ENCODE measurements around the gene NANOS2.
A peak's percentile ranks its signal among the peaks of the same experiment; 100 is the strongest.

NANOS2 gene

GRCh38 chr19:45913874-45914830 lies at the start of gene NANOS2:
Gene NANOS2, minus strand, starts transcription at chr19:45914778. Its CDS starts 85 bp downstream, at chr19:45914693.
- DNase-seq: no peak

- DNase-seq: no peak
These were observed 47.4 kb upstream of the NANOS2 start for GRCh38 chr19:45962021-45962420.

DNA sequence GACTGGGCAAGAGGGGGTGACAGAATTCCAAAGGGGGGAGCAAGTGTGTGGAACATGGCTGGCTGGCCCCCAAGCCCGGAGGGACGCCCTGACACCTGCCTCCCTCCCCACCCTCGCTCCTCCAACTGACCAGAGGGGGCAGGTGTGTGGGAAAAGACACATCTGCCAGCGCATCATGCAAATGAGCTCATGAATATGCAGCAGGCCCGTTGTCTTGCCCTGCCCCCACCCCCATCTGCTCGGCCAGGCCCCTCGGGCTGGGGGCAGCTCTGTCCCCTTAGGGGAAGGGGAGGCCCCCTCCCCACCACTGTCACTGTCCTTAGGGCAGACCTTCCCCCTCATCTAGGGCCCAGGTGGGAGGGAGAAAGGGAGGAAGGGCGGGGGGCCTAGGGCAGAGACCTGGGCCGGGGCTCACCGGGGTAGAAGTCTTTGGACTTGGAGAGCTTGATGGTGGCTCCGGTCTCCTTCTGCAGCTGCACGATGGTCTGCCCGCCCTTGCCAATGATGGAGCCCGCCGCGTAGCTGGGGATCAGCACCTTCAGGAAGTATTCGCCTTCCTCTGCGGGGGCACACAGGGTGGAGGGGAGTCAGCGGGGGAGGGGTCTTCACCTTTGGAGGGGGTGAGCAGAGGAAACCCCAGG lies 46.1 kb upstream of the NANOS2 start:
- DNase-seq: no peak

- DNase-seq: no peak
These were observed 45.0 kb upstream of the NANOS2 start for GRCh38 chr19:45959517-45960025.

DNA sequence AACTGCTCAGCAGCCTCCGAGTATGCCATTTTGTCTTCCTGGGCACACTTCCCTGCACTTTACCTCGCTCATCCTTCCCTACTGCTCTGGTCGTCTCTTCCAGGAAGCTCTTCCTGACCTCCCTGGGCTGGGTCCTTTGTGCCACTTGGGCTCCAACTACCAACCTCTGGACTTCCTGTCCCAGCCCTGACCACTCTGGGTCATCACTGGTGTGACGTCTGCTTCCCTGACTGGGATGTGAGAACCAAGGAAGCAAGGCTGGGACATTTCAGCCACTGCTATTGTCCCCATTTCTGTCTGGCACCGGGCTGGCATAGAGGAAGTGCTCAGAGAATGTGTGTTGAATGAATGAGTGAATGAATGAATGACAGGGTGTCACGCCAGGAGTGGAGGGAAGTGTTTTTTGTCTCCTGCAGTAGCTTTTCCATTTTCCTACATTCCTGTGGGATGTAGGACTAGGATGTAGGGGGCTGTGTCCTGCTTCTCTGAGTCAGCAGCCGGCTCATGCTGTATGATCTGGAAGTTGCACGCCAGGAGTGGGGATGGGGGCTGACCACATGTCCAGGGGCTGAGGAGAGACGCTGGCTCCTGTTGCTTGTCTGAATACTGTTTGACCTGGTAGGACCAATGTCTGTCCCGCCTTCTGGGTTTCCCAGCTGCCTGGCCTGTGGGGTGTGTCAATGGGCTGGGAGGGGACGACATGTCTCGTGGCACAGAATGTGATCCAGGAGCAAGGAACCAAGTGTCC lies 44.4 kb upstream of the NANOS2 start:
- DNase-seq: no peak

GRCh38 chr19:45958320-45958719 lies 43.7 kb upstream of the NANOS2 start:
- DNase-seq: no peak

- no peak for DNase-seq
These were observed 41.5 kb upstream of the NANOS2 start for GRCh38 chr19:45955905-45956608.

DNA sequence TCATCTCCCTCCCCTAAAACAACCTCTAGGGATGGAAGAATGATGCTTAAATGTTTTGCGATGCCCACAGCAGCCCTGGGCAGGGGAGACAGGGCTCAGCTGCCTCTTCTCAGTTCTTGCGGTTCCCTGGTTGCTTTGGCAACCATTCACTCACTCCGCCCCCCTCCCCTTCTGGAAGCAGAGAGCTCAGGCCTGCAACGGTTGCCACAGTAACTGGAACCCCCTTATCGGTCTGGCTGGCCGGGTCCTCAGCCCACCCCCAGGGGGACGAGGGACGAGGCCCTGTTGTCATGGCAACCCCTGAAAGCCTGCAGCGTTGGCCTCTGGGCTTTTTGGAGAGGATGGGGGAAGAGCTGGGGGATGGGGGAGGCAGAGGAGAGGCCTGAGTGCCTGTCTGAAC lies 39.6 kb upstream of the NANOS2 start:
- no peak for DNase-seq

DNA sequence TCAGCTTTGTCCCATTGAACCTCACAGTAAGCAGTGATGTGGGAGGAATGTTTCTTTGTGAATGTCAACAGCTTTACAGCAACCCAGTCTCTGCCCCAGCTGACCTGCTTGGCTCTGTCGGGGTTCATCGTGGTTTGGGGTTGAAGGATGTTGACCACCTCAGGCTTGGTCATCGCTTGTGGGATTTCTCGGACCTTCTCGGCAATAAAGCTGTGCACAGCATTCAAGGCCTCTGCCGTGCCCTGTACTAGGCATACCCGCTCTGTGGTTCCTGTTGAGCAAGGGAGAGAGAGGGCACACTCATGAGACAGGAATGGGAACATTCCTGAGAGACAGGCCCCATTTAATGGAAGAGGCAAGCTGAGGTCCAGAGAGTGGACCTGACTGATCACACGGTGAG lies 39.1 kb upstream of the NANOS2 start:
- no peak for DNase-seq

DNA sequence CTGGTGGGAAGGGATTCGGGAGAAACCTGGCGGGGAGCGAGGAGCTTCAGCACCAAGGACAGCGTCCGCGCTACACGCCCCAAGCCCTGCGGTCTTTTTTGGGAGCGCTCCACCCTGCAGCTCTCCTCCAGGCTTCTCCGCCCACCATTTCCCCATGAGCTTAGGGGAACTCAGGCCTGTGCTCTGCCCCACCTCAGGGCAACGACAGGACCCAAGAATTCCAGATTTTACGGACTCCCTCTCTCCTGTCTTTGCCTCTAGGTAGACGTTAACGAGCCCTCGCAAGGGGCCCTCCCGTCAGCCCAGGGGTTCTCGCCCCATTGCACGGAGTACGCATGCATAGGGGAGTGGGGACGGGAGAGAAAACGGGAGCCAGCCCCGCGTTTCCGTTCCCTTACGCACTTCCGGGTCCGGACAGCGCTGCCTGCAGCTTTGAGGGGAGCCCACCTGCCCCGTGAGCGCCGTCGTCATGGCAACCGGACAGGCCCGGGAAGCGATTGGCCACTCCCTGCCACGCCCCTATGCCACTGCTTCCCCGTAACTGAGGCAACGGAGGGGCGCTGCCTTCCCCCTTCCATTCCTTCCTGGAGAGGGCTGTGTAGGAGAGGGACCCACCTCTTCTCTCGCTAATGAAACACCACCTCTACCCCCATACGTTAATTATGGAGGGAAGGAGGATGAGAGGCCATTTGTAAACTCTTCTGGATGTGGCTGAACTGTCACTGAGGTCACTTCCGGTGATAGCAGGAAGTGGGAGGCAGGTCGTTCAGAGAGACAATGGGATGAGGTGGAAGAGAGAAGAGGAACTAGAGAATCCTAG lies 38.3 kb upstream of the NANOS2 start:
- DNase-seq: peak; percentile 37

DNA sequence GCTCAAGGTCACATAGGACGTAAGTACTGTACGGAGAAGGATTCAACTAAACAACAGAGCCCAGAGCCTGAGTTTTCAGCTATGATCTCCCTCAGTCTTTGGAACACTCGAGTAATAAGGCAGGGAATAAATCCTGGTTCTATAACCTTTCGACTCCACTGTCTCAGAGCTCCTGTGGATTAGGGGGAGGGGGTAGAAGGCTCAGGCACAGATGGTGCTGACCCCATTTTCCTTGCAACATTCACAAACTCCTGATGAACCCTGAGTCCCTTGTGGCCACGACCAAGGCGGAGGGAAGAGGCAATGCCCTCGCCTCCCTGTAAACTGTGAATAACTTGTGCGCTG lies 37.7 kb upstream of the NANOS2 start:
- DNase-seq: no peak

GRCh38 chr19:45947926-45948325 lies 33.3 kb upstream of the NANOS2 start:
- DNase-seq: no peak

DNA sequence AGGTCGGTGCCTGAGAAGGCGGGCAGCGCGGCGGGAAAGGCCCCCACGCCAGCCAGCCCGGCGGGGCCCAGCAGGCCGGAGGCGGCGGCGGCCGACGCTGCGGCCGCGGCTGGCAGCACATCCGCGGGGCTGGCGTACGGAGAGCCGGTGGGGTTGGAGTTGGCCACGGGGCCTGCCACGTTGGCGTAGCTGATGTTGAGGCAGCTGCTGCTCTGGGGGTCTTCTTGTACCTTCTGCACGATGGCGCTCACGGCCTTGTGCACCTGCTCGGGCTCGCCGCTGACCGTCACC lies 25.9 kb upstream of the NANOS2 start:
- no peak for DNase-seq

DNA sequence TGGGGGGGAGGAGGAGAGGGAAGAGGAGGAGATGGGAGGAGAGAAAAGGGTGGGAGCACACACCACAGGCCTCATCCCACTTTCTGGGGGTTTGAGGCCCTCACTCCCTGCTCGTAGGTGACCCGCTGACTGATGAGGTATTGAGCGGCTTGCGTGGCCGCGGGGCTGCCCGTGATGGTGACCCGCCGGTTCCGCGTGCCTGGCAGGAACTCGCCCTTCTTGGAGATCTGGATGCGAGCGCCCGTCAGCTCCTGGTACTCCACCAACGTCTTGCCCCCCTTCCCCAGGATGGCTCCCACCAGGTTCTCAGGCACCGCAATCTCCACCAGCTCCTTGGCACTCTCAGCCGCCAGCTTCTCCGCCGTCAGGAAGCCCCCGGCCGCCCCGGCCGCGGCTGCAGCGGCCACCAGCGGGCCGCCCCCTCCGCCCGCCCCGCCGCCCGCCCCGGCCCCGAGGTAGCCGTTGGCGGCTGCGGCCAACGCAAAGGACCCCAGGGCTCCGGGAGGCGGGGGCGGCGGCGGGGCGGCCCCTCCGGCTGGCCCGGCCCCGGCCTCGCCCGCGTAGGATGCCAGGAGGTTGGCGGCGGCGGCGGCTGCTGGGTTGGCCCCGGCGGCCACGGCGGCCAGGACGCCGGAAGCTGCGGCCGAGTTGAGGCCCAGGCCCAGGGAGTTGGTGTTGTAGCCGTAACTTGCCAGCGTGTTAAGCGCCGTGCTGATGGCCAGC lies 25.4 kb upstream of the NANOS2 start:
- DNase-seq: no peak

DNA sequence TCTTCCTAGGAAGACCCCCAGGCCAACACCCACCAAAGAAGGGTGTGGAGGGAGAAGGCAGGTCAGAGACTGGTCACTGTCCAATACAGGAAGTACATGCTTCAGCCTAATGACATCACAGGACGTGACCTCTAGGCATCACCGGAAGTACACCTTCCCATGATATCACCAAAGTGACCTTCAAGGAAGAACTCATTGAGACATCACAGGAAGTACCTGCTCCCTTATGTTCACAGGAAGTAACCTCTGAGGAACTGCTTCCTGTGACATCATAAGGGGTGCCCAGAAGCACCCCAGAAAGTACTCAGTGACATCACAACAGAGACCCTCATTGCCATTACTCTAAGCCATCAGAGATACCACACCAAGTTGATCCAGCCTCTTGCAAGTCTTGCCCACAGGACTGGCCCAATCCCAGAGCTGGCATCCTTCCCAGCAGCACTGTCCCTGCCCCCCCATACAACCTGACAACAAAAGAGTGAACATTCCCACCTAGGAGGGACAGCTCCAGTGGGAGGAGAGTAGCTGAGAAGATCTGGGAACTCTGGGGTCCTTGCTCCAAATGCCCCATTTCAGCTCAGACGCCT lies 24.2 kb upstream of the NANOS2 start:
- DNase-seq: no peak

- no peak for DNase-seq
These were observed 20.7 kb upstream of the NANOS2 start for GRCh38 chr19:45935267-45935666.

DNA sequence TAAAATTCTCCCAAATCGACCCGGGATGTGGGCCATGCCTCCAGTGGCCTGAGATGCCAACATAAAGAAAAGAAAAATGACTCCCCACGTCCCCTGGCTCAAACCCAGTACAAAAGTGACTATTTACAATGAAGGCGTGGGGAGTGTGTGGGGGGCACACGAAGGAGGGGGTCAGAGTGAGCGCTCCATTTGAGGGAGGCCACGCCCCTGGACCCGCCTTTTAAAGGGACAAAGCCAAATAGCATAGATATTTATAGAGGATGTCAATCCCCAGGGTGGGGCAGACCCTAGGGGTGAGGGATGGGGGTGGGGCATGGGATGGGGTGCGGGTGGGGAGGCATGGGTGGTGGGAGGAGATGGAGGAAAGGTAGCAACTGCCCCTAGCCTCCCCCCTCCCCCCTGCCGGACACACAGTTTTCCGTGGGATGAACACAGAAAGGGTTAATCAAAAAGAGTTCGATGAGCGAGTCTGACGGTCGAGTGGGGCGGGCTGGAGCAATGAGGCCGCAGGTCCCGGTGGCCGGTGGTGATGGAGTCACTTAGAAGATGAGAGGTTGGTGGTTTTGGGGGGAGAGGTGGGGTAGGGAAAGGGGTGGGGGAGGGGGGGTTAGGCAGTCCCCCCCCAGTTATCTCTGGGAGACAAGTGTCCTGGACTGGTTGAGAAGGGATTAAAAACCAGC lies 20.1 kb upstream of the NANOS2 start:
- DNase-seq: no peak

GRCh38 chr19:45933759-45934158 lies 19.2 kb upstream of the NANOS2 start:
- no peak for DNase-seq

DNA sequence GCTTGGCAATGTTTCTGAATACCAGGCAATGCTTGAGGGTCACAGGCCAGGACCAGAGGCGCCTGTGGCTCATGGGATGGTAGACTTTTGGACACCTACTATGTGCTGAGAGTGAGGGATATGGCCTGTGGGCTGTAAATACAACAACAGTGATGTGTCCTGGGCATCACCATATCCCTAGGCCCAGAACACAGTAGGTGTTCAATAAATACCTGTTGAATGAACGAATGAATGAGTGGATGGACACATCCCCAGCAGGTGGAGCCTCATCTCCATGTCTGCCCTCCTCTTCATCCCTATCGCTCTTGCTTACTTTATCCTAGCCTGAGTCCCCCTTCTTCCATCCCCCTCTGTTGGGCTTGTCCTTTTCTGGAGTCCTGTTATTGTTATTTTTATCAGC lies 16.5 kb upstream of the NANOS2 start:
- DNase-seq: no peak

DNA sequence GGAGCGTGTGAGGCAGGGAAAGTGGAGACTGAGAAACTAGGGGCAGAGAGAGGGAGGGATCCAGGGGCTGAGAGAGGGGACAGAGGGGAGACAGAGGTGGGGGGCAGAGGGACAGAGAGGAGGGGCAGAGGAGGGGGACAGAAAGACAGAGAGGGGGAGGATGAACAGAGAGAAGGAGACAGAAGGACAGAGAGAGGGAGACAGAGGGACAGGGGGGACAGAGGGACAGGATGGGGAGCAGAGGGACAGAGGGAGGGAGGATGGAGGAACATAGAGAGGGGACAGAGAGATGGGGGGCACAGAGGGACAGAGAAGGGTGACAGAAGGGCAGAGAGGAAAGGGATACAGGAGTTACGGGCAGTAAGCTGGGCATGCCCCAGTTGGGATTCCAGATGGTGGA lies 14.7 kb upstream of the NANOS2 start:
- DNase-seq: no peak
